WTC11 (cell line): Measurements from ENCODE around the gene DCLK2. TPM values are rescaled to one million over a fixed set of nuclear protein-coding genes. Genes with fewer than 3 reads are reported as not detected.

Source experiments
- ATAC-seq: fragments of 200-7000 bp; cut with Tn5 transposase; 2 replicates; pipeline ENCODE4 v1.10.0; 2021; ENCODE audit warnings: mild to moderate bottlenecking, moderate library complexity
- CTCF ChIA-PET: fragments of 300-600 bp; sonication (Branson Sonifier 250); formaldehyde crosslinking; loops from one replicate; lab custom pipeline; 2021; ENCODE audit warnings: antibody characterized with exemption; lab: Charles Lee
- POLR2A ChIA-PET: fragments of 350-600 bp; sonication (Branson Sonifier 250); formaldehyde crosslinking; loops from one replicate; lab custom pipeline; 2021; ENCODE audit warnings: antibody characterized with exemption; lab: Charles Lee
- DNase-seq: peaks from one replicate; pipeline ENCODE4 v3.0.0; 2021; ENCODE audit warnings: low spot score
- H3K27ac Mint-ChIP-seq: 2 replicates; pipeline ENCODE4 v1.8.0; 2021; ENCODE audit warnings: mixed read lengths
- H3K27me3 Mint-ChIP-seq: 2 replicates; pipeline ENCODE4 v1.8.0; 2021; ENCODE audit warnings: low read depth, mild to moderate bottlenecking, moderate library complexity, mixed read lengths
- H3K36me3 Mint-ChIP-seq: 2 replicates; pipeline ENCODE4 v1.8.0; 2021; ENCODE audit warnings: mixed read lengths
- H3K4me1 Mint-ChIP-seq: 2 replicates; pipeline ENCODE4 v1.8.0; 2022; ENCODE audit warnings: mixed read lengths
- H3K4me3 Mint-ChIP-seq: 2 replicates; pipeline ENCODE4 v1.8.0; 2021; ENCODE audit warnings: mild to moderate bottlenecking, moderate library complexity, mixed read lengths
- H3K9me3 Mint-ChIP-seq: 2 replicates; pipeline ENCODE4 v1.8.0; 2021; ENCODE audit warnings: mixed read lengths
- ATF3 ChIP-seq: sonication (generic); formaldehyde crosslinking; conservative IDR thresholded peaks from 2 replicates; pipeline ENCODE4 v1.8.1; 2022; ENCODE audit warnings: mild to moderate bottlenecking, missing genetic modification reagents
- CREB1 ChIP-seq: sonication (generic); formaldehyde crosslinking; IDR thresholded peaks from 2 replicates; pipeline ENCODE4 v1.8.0; 2023; ENCODE audit warnings: mild to moderate bottlenecking, missing genetic modification reagents
- E2F1 ChIP-seq: sonication (generic); formaldehyde crosslinking; IDR thresholded peaks from 2 replicates; pipeline ENCODE4 v1.8.0; 2022; ENCODE audit warnings: mild to moderate bottlenecking, missing genetic modification reagents
- E2F5 ChIP-seq: sonication (generic); formaldehyde crosslinking; IDR thresholded peaks from 2 replicates; pipeline ENCODE4 v1.8.1; 2022; ENCODE audit warnings: mild to moderate bottlenecking, moderate library complexity, missing genetic modification reagents
- ELF4 ChIP-seq: sonication (generic); formaldehyde crosslinking; IDR thresholded peaks from 2 replicates; pipeline ENCODE4 v1.8.1; 2022; ENCODE audit warnings: low read depth, mild to moderate bottlenecking, moderate library complexity, missing genetic modification reagents
- EMX1 ChIP-seq: fragments of 250-450 bp; sonication (Bioruptor Pico); IDR thresholded peaks from 2 replicates; pipeline ENCODE4 v1.8.0; 2021; ENCODE audit warnings: mild to moderate bottlenecking
- FOXJ3 ChIP-seq: sonication (generic); formaldehyde crosslinking; IDR thresholded peaks from 2 replicates; pipeline ENCODE4 v1.9.0; 2021; ENCODE audit warnings: missing genetic modification reagents, mild to moderate bottlenecking, borderline replicate concordance
- FOXP1 ChIP-seq: sonication (generic); formaldehyde crosslinking; IDR thresholded peaks from 2 replicates; pipeline ENCODE4 v1.8.0; 2022; ENCODE audit warnings: missing genetic modification reagents, mild to moderate bottlenecking, moderate library complexity, borderline replicate concordance
- GABPB1 ChIP-seq: sonication (generic); formaldehyde crosslinking; IDR thresholded peaks from 2 replicates; pipeline ENCODE4 v1.8.1; 2023; ENCODE audit warnings: mild to moderate bottlenecking, missing genetic modification reagents
- GRHL2 ChIP-seq: fragments of 250-450 bp; sonication (Bioruptor Pico); IDR thresholded peaks from 2 replicates; pipeline ENCODE4 v1.8.0; 2022; ENCODE audit warnings: mild to moderate bottlenecking, moderate library complexity; ENCODE audit not compliant: insufficient replicate concordance, severe bottlenecking
- HMGA2 ChIP-seq: fragments of 250-450 bp; sonication (Bioruptor Pico); IDR thresholded peaks from 2 replicates; pipeline ENCODE4 v1.4.0; 2021; ENCODE audit warnings: mild to moderate bottlenecking, moderate library complexity
- KAT7 ChIP-seq: sonication (generic); formaldehyde crosslinking; IDR thresholded peaks from 2 replicates; pipeline ENCODE4 v1.8.1; 2023; ENCODE audit warnings: missing genetic modification reagents, mild to moderate bottlenecking, borderline replicate concordance
- PRRX2 ChIP-seq: fragments of 250-450 bp; sonication (Bioruptor Pico); IDR thresholded peaks from 2 replicates; pipeline ENCODE4 v1.8.0; 2021; ENCODE audit warnings: mild to moderate bottlenecking
- RELA ChIP-seq: sonication (generic); formaldehyde crosslinking; IDR thresholded peaks from 2 replicates; pipeline ENCODE4 v1.8.1; 2022; ENCODE audit warnings: missing genetic modification reagents, mild to moderate bottlenecking, borderline replicate concordance
- SMAD3 ChIP-seq: sonication (generic); formaldehyde crosslinking; IDR thresholded peaks from 2 replicates; pipeline ENCODE4 v1.8.0; 2022; ENCODE audit warnings: missing genetic modification reagents, mild to moderate bottlenecking, borderline replicate concordance
- SOX15 ChIP-seq: fragments of 250-450 bp; sonication (Bioruptor Pico); IDR thresholded peaks from 2 replicates; pipeline ENCODE4 v1.9.0; 2021; ENCODE audit warnings: mild to moderate bottlenecking
- ZBTB21 ChIP-seq: sonication (generic); formaldehyde crosslinking; IDR thresholded peaks from 2 replicates; pipeline ENCODE4 v1.8.1; 2023; ENCODE audit warnings: mild to moderate bottlenecking, missing genetic modification reagents, borderline replicate concordance
- total RNA-seq: library from RNA; stranded (reverse); gene quantifications from 3 replicates; pipeline ENCODE4 v1.2.3, GENCODE V29; 2021
- TF ChIP-seq, protein P1 (sequence below): fragments of 250-450 bp; sonication (Bioruptor Pico); IDR thresholded peaks from 2 replicates; pipeline ENCODE4 v1.9.0; 2021; ENCODE audit warnings: mild to moderate bottlenecking, borderline replicate concordance
- TF ChIP-seq, protein P2 (sequence below): sonication (generic); formaldehyde crosslinking; IDR thresholded peaks from 2 replicates; pipeline ENCODE4 v1.8.0; 2022; ENCODE audit warnings: mild to moderate bottlenecking, missing genetic modification reagents

Gene DCLK2
- total RNA-seq, 1 experiment from 2014 or later: 0.17 TPM

- H3K4me3 Mint-ChIP-seq: no peak overlapping the region
- H3K4me1 Mint-ChIP-seq: peaks cover 17% of the 10 kb centered on the region
- no peak overlapping the region for H3K27ac Mint-ChIP-seq
- DNase-seq: no peak
- peak; percentile 83 for ATAC-seq
- ChIA-PET CTCF (interaction anchor here (0.9 to 2.5 kb wide), 14 partner anchors 8 to 219 kb away, joined by 3 to 15 read pairs (median 4); partner anchors contain the start of gene DCLK2), POLR2A (no interaction called here)
- H3K9me3 Mint-ChIP-seq: no peaks in the 10 kb centered on the region
- TF ChIP-seq FOXP1 (no peak), FOXJ3 (CRISPR knock-in tag) (no peak), E2F5 (no peak), GRHL2 (CRISPR knock-in tag) (no peak), ELF4 (CRISPR knock-in tag) (no peak), SOX15 (no peak), GABPB1 (no peak), E2F1 (CRISPR knock-in tag) (no peak), RELA (CRISPR knock-in tag) (no peak), EMX1 (CRISPR knock-in tag) (no peak), SMAD3 (no peak), ZBTB21 (CRISPR knock-in tag) (no peak)
- TF ChIP-seq, protein P1, sequence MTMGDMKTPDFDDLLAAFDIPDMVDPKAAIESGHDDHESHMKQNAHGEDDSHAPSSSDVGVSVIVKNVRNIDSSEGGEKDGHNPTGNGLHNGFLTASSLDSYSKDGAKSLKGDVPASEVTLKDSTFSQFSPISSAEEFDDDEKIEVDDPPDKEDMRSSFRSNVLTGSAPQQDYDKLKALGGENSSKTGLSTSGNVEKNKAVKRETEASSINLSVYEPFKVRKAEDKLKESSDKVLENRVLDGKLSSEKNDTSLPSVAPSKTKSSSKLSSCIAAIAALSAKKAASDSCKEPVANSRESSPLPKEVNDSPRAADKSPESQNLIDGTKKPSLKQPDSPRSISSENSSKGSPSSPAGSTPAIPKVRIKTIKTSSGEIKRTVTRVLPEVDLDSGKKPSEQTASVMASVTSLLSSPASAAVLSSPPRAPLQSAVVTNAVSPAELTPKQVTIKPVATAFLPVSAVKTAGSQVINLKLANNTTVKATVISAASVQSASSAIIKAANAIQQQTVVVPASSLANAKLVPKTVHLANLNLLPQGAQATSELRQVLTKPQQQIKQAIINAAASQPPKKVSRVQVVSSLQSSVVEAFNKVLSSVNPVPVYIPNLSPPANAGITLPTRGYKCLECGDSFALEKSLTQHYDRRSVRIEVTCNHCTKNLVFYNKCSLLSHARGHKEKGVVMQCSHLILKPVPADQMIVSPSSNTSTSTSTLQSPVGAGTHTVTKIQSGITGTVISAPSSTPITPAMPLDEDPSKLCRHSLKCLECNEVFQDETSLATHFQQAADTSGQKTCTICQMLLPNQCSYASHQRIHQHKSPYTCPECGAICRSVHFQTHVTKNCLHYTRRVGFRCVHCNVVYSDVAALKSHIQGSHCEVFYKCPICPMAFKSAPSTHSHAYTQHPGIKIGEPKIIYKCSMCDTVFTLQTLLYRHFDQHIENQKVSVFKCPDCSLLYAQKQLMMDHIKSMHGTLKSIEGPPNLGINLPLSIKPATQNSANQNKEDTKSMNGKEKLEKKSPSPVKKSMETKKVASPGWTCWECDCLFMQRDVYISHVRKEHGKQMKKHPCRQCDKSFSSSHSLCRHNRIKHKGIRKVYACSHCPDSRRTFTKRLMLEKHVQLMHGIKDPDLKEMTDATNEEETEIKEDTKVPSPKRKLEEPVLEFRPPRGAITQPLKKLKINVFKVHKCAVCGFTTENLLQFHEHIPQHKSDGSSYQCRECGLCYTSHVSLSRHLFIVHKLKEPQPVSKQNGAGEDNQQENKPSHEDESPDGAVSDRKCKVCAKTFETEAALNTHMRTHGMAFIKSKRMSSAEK (CRISPR knock-in tag): no peak
- H3K27me3 Mint-ChIP-seq: no peaks in the 10 kb centered on the region
- no peaks in the 10 kb centered on the region for H3K36me3 Mint-ChIP-seq
These were observed 138.9 kb downstream of the DCLK2 start for GRCh38 chr4:150217192-150217591.

DNA sequence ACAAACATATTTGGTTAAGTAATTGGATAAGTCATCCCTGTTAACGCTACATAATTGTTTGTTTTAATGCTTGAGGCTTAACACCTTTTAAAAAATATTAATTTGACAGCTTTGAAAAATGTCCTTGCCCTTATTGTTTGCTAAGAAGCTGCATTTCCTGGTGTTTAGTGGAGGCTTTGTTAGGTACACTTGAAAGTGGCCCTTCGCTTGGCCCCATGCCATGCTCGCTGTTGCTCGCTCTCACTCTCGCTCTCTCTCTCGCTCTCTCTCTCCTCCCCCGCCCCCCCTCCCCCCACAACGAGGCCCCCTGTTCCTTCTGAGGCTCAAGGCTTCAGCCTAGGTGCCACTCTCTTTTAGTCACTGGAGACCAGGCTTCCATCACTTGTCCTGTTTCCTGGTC lies 139.6 kb downstream of the DCLK2 start:
- TF ChIP-seq FOXP1 (no peak), HMGA2 (CRISPR knock-in tag) (no peak), ATF3 (no peak), EMX1 (CRISPR knock-in tag) (no peak), CREB1 (CRISPR knock-in tag) (no peak), KAT7 (CRISPR knock-in tag) (no peak), PRRX2 (CRISPR knock-in tag) (no peak)
- TF ChIP-seq, protein P2, sequence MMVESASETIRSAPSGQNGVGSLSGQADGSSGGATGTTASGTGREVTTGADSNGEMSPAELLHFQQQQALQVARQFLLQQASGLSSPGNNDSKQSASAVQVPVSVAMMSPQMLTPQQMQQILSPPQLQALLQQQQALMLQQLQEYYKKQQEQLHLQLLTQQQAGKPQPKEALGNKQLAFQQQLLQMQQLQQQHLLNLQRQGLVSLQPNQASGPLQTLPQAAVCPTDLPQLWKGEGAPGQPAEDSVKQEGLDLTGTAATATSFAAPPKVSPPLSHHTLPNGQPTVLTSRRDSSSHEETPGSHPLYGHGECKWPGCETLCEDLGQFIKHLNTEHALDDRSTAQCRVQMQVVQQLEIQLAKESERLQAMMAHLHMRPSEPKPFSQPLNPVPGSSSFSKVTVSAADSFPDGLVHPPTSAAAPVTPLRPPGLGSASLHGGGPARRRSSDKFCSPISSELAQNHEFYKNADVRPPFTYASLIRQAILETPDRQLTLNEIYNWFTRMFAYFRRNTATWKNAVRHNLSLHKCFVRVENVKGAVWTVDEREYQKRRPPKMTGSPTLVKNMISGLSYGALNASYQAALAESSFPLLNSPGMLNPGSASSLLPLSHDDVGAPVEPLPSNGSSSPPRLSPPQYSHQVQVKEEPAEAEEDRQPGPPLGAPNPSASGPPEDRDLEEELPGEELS: no peak

More for the DNA sequence above, 139.6 kb downstream of the DCLK2 start:
- no peaks in the 10 kb centered on the region for H3K27me3 Mint-ChIP-seq
- CTCF ChIA-PET: interaction anchor here (0.9 to 2.5 kb wide), 13 partner anchors 9 to 219 kb away, joined by 3 to 15 read pairs (median 3); partner anchors contain the start of gene DCLK2
- no peak overlapping the region for H3K4me3 Mint-ChIP-seq
- no peaks in the 10 kb centered on the region for H3K36me3 Mint-ChIP-seq
- no peak for DNase-seq
- no peaks in the 10 kb centered on the region for H3K9me3 Mint-ChIP-seq
- H3K27ac Mint-ChIP-seq: no peak overlapping the region
- ATAC-seq: no peak
- POLR2A ChIA-PET: no interaction called here
- H3K4me1 Mint-ChIP-seq: peaks cover 17% of the 10 kb centered on the region
